ENCODE measurements around the gene MSH5. TPM values are rescaled to one million over a fixed set of nuclear protein-coding genes. Genes with fewer than 3 reads are reported as not detected.
A peak's percentile ranks its signal among the peaks of the same experiment; 100 is the strongest.

The MSH5 gene
- total RNA-seq, 4 donors from 2014 or later = 4.0 to 6.4 (median 4.5) TPM

DNA sequence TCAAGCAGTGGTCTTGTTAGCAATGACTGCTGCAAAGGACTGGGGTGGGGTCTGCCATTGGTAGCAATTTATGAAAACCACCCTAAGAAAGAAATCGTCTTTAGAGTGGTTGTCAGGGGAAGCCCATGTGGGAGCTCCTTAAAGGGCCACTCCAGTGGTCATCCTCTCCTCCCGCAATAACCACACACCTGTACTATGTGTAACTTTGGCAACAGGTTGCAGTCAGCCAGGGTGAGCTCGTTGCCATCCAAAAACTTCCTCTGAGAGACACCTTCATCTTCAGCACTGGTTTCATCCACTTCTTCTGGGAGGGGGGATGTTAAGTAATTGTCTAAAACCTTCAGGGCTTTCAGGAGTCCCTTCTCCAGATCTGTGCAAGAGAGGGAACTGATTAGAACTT, 7.8 kb upstream of the MSH5 start:
- no peaks in the 10 kb centered on the region for H3K27me3 ChIP-seq
- peaks cover 35 to 55% (median 49%) of the 10 kb centered on the region in 4 donors for H3K36me3 ChIP-seq
- 62% methylated on average over 3 of the region's 3 CpGs for WGBS
- DNase-seq (ENCODE audit: extremely low spot score) = no peak
- peak overlapping the region in 1 of 4 donors; percentile 98 for H3K27ac ChIP-seq (replicated peaks in 1 of 4)
- TF ChIP-seq EP300 (IDR thresholded peaks at IDR 0.05) (no peak), POLR2A (IDR thresholded peaks at IDR 0.05; ENCODE audit: low read depth) (no peak), POLR2AphosphoS5 (IDR thresholded peaks at IDR 0.05) (no peak)
- TF ChIP-seq, protein P1, sequence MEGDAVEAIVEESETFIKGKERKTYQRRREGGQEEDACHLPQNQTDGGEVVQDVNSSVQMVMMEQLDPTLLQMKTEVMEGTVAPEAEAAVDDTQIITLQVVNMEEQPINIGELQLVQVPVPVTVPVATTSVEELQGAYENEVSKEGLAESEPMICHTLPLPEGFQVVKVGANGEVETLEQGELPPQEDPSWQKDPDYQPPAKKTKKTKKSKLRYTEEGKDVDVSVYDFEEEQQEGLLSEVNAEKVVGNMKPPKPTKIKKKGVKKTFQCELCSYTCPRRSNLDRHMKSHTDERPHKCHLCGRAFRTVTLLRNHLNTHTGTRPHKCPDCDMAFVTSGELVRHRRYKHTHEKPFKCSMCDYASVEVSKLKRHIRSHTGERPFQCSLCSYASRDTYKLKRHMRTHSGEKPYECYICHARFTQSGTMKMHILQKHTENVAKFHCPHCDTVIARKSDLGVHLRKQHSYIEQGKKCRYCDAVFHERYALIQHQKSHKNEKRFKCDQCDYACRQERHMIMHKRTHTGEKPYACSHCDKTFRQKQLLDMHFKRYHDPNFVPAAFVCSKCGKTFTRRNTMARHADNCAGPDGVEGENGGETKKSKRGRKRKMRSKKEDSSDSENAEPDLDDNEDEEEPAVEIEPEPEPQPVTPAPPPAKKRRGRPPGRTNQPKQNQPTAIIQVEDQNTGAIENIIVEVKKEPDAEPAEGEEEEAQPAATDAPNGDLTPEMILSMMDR (IDR thresholded peaks at IDR 0.05) = no peak
- H3K4me3 ChIP-seq = no peak overlapping the region
- intact Hi-C loops (cut with DNase I) = no loop called here
- H3K9me3 ChIP-seq = no peaks in the 10 kb centered on the region
- peaks cover 44 to 69% (median 65%) of the 10 kb centered on the region in 4 donors for H3K4me1 ChIP-seq

DNA sequence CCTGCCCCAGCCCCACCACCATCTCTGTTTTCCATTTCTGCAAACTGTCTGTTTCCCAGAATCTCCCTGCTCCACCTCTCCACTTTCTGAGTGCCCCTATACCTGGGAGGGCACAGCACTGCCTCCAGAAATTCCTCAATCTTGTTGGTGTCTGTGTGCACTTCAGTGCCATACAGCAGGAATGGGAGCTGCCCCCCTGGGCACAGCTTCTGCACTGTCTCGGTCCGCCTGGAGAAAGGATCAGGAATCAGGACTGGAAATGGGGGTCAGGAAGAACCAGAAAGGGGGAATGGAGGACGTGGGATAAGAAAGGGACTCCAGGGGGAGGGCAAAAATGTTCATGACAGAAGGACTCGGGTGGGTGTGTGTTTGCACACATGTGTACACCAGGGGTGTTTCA, 6.1 kb upstream of the MSH5 start:
- no peak for DNase-seq (ENCODE audit: extremely low spot score)
- no peak for TF ChIP-seq POLR2AphosphoS5 (IDR thresholded peaks at IDR 0.05)
- TF ChIP-seq, protein P1 (IDR thresholded peaks at IDR 0.05) = no peak
- no peak for TF ChIP-seq EP300 (IDR thresholded peaks at IDR 0.05)
- no peak for TF ChIP-seq POLR2A (IDR thresholded peaks at IDR 0.05; ENCODE audit: low read depth)
- Histone ChIP-seq H3K36me3 (peaks cover 30 to 40% (median 37%) of the 10 kb centered on the region in 4 donors), H3K27ac (replicated peaks in 1 of 4) (peak overlapping the region; percentile 86 to 93 (median 90)), H3K4me1 (peaks cover 45 to 69% (median 63%) of the 10 kb centered on the region in 4 donors), H3K27me3 (no peaks in the 10 kb centered on the region), H3K4me3 (peak overlapping the region in 2 of 4 donors; percentile 72 to 84), H3K9me3 (no peaks in the 10 kb centered on the region)
- WGBS = 74% methylated on average over 4 of the region's 4 CpGs
- intact Hi-C loops (cut with DNase I) = loop anchor here (2.0 kb wide), 1 partner anchor 97 kb away; no protein-coding TSS in a partner anchor

DNA sequence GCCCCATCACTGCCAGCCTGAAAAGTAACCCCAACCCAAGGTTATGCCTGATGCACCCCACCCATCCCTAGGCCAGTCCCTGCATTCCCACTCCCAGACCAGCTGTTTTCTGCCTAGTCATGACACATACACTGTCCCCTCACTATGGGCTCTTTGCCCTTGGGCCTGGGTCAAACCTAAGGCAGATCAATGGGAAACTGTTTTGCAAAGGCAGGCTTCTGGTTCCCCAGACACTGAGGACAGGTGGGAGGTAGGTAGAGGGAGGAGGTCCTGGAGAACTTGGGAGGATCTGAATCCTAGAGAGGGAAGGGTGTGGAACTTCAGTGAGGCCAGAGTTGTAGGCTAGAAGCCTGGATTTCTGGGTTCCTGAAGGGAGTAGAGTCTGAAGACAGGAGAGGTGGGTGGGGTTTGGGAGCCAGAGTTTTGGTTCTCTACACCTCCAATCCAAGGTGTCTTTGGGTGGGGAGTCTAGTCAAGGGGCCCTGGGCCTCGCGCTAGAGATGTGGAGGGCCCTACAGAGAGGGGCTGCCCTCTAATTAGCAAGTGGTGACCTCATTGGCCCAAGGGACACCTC, 5.5 kb upstream of the MSH5 start:
- Histone ChIP-seq H3K36me3 (peaks cover 30 to 40% (median 37%) of the 10 kb centered on the region in 4 donors), H3K27me3 (no peaks in the 10 kb centered on the region), H3K4me3 (peak overlapping the region; percentile 68 to 84 (median 76)), H3K27ac (replicated peaks in 1 of 4) (peak overlapping the region; percentile 86 to 93 (median 90)), H3K9me3 (no peaks in the 10 kb centered on the region), H3K4me1 (peaks cover 45 to 71% (median 63%) of the 10 kb centered on the region in 4 donors)
- WGBS = 30% methylated on average over 2 of the region's 2 CpGs
- intact Hi-C loops (cut with DNase I) = loop anchor here (2.0 kb wide), 1 partner anchor 96 kb away; no protein-coding TSS in a partner anchor
- no peak for DNase-seq (ENCODE audit: extremely low spot score)
- TF ChIP-seq POLR2AphosphoS5 (IDR thresholded peaks at IDR 0.05) (no peak), POLR2A (IDR thresholded peaks at IDR 0.05; ENCODE audit: low read depth) (no peak), EP300 (IDR thresholded peaks at IDR 0.05) (no peak)
- TF ChIP-seq, protein P1 (IDR thresholded peaks at IDR 0.05) = no peak

DNA sequence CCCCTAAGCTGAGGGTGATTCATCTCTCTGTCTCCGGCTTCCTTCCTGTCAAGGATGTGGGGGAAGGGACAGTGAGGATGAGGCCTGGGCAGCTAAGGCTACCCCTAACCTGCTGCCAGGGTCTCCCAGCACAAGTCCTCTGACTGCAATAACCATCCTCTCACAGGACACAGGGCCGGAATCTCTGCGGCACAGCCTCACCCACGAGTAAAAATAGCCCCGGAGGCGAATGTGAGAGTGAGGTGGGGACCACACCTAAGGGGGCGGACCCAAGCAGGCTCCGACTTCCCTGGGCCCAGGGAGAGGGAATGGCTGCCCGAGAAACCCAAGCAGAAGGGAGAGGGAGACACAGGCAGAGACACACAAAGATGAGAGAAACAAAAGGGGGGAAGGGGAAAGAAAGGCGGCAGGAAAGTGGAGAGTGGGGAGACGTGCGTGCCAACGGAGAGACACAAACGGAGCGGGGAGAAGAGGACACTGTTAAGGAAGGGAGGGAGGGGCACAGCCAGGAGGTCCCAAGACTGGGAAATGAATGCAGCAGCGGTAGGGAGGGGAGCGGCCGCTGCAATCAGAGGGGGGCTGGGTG, 4.9 kb upstream of the MSH5 start:
- no peak for DNase-seq (ENCODE audit: extremely low spot score)
- Histone ChIP-seq H3K36me3 (peaks cover 30 to 40% (median 37%) of the 10 kb centered on the region in 4 donors), H3K27ac (replicated peaks in 1 of 4) (peak overlapping the region; percentile 86 to 93 (median 90)), H3K9me3 (no peaks in the 10 kb centered on the region), H3K4me1 (peaks cover 47 to 74% (median 66%) of the 10 kb centered on the region in 4 donors), H3K4me3 (peak overlapping the region; percentile 68 to 84 (median 76)), H3K27me3 (no peaks in the 10 kb centered on the region)
- TF ChIP-seq POLR2AphosphoS5 (IDR thresholded peaks at IDR 0.05) (peak; percentile 70 to 79), POLR2A (IDR thresholded peaks at IDR 0.05; ENCODE audit: low read depth) (no peak)
- TF ChIP-seq, protein P1 (IDR thresholded peaks at IDR 0.05) = no peak
- intact Hi-C loops (cut with DNase I) = loop anchor here (2.0 to 5.0 kb wide), 2 partner anchors 62 to 96 kb away; partner anchors contain the start of gene VARS1
- WGBS = 0% methylated on average over 17 of the region's 18 CpGs

Data from esophagus muscularis mucosa (tissue), 4 donors.